ENCODE results near the gene TMC1. TPM values are rescaled to one million over a fixed set of nuclear protein-coding genes. Genes with fewer than 3 reads are reported as not detected.

TMC1 gene
- total RNA-seq, 2 donors from 2014 or later: 0.09 TPM; not detected in 1

DNA sequence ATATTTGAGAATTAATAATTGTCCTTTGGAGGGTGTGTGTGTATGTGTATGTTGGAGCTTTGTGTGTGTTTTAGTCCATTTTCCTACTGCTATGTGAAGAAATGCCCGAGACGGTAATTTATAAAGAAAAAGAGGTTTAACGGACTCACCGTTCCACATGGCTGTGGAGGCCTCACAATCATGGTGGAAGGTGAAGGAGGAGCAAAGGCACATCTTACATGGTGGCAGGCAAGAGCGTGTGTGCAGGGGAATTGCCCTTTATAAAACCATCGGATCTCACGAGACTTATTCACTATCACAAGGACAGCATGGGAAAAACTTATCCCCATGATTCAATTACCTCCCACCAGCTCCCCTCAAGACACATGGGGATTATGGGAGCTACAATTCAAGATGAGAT lies 44.1 kb downstream of the TMC1 start:
- H3K27ac ChIP-seq (ENCODE audit: low read depth, low read length): no peak overlapping the region
- no peaks in the 10 kb centered on the region for H3K36me3 ChIP-seq (ENCODE audit: control insufficient read depth, insufficient read depth, low read length)
- H3K4me1 ChIP-seq (ENCODE audit: control insufficient read depth, insufficient read depth, low read length): no peaks in the 10 kb centered on the region
- H3K9ac ChIP-seq (ENCODE audit: extremely low read depth, low read length, poor library complexity, severe bottlenecking): no peak overlapping the region
- 94 to 100% methylated on average over 2 to 7 of the region's 7 CpGs for WGBS, 2 experiments (ENCODE audit: insufficient coverage in 1 of 2, insufficient read length in 1 of 2)
- H3K27me3 ChIP-seq (ENCODE audit: control insufficient read depth, insufficient read depth, low read length, poor library complexity, severe bottlenecking): peaks cover 14% of the 10 kb centered on the region
- no peak for TF ChIP-seq CTCF (conservative IDR thresholded peaks at IDR 0.05)
- no peak overlapping the region for H3K4me3 ChIP-seq (ENCODE audit: low read length)
- Mint-ChIP-seq H3K36me3 (ENCODE audit: low read depth) (no peaks in the 10 kb centered on the region), H3K27me3 (ENCODE audit: insufficient read depth) (no peaks in the 10 kb centered on the region), H3K4me3 (no peak overlapping the region), H3K4me1 (peaks cover 6% of the 10 kb centered on the region), H3K9me3 (peaks cover 2% of the 10 kb centered on the region), H3K27ac (no peak overlapping the region)
- no peaks in the 10 kb centered on the region for H3K9me3 ChIP-seq (ENCODE audit: control insufficient read depth, low read length)
- no peak for DNase-seq

DNA sequence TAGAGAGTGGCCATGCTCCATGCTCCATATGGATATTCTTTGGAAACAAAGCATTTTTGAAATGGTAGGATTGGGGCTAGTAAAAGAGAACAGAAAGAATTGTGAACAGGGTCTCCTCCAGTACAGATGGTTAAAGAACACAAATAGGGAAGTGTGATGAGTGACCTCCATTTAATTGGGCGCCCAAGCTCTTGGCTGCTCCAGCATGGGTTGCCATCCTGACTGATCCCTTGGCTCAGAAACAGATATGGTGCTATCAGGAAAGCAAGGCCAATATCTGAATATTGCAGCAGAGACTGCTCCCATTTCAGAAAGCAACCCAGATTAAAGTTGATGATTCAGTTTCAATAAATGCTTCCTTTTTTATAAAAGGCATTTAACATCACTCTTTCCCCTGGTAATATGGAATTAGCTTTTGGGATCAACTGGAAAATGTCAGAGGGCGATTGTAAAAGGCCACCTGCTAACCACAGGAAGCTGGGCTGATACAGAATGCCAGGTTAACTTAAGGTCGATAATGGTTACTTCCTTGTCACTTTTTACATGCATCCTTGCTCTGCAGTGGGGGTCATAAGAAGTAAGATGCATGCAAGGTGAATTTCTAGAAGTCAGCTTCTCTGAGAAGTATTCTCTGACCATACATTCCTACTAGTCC lies 52.9 kb downstream of the TMC1 start:
- WGBS, 2 experiments (ENCODE audit: insufficient coverage in 1 of 2, insufficient read length in 1 of 2): 83 to 91% methylated on average over 3 of the region's 3 CpGs

DNA sequence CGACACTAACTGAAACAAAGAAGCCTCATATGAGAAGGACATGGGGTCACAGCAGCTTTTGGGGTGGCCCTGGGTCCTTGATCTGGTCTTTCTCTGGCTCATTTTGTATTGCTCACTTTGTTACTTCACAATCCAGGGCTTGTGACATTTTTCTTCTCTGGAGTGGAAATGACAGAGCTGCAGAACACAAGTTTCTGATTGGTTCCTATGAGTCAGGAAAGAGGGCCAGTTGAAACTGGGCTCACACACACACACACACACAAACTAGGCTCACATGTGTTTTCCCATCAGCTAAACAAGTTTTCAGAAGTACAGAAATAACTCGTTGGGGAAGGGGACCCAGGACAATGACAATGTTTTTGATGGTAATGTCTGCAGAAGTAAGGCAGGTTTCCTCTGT lies 54.3 kb downstream of the TMC1 start:
- no peaks in the 10 kb centered on the region for H3K4me1 Mint-ChIP-seq
- no peak for TF ChIP-seq CTCF (conservative IDR thresholded peaks at IDR 0.05)
- Histone ChIP-seq H3K4me3 (ENCODE audit: low read length) (no peak overlapping the region), H3K27ac (ENCODE audit: low read depth, low read length) (no peak overlapping the region), H3K36me3 (ENCODE audit: control insufficient read depth, insufficient read depth, low read length) (no peaks in the 10 kb centered on the region), H3K4me1 (ENCODE audit: control insufficient read depth, insufficient read depth, low read length) (no peaks in the 10 kb centered on the region), H3K9ac (ENCODE audit: extremely low read depth, low read length, poor library complexity, severe bottlenecking) (no peak overlapping the region), H3K9me3 (ENCODE audit: control insufficient read depth, low read length) (no peaks in the 10 kb centered on the region), H3K27me3 (ENCODE audit: control insufficient read depth, insufficient read depth, low read length, poor library complexity, severe bottlenecking) (no peaks in the 10 kb centered on the region)
- no peaks in the 10 kb centered on the region for H3K27me3 Mint-ChIP-seq (ENCODE audit: insufficient read depth)
- no peaks in the 10 kb centered on the region for H3K9me3 Mint-ChIP-seq
- H3K27ac Mint-ChIP-seq: no peak overlapping the region
- no peaks in the 10 kb centered on the region for H3K36me3 Mint-ChIP-seq (ENCODE audit: low read depth)
- DNase-seq: no peak
- no peak overlapping the region for H3K4me3 Mint-ChIP-seq
- 89% methylated on average over 2 of the region's 2 CpGs; no CpG with 5 or more reads in 1 of the 2 experiments for WGBS, 2 experiments (ENCODE audit: insufficient coverage in 1 of 2, insufficient read length in 1 of 2)

More for the DNA sequence above, 52.9 kb downstream of the TMC1 start:
- H3K27me3 ChIP-seq (ENCODE audit: control insufficient read depth, insufficient read depth, low read length, poor library complexity, severe bottlenecking): no peaks in the 10 kb centered on the region
- no peaks in the 10 kb centered on the region for H3K9me3 ChIP-seq (ENCODE audit: control insufficient read depth, low read length)
- DNase-seq: no peak
- no peak overlapping the region for H3K9ac ChIP-seq (ENCODE audit: extremely low read depth, low read length, poor library complexity, severe bottlenecking)
- no peaks in the 10 kb centered on the region for H3K36me3 Mint-ChIP-seq (ENCODE audit: low read depth)
- H3K27ac ChIP-seq (ENCODE audit: low read depth, low read length): no peak overlapping the region
- H3K27ac Mint-ChIP-seq: no peak overlapping the region
- TF ChIP-seq CTCF (conservative IDR thresholded peaks at IDR 0.05): no peak
- H3K9me3 Mint-ChIP-seq: no peaks in the 10 kb centered on the region
- no peaks in the 10 kb centered on the region for H3K4me1 ChIP-seq (ENCODE audit: control insufficient read depth, insufficient read depth, low read length)
- H3K4me1 Mint-ChIP-seq: peaks cover 6% of the 10 kb centered on the region
- H3K4me3 ChIP-seq (ENCODE audit: low read length): no peak overlapping the region
- no peaks in the 10 kb centered on the region for H3K36me3 ChIP-seq (ENCODE audit: control insufficient read depth, insufficient read depth, low read length)
- H3K4me3 Mint-ChIP-seq: no peak overlapping the region
- H3K27me3 Mint-ChIP-seq (ENCODE audit: insufficient read depth): no peaks in the 10 kb centered on the region
